Stomach (tissue), 9 donors: ENCODE measurements around the gene CELF2. TPM values are rescaled to one million over a fixed set of nuclear protein-coding genes. Genes with fewer than 3 reads are reported as not detected.

Experiments used
- DNase-seq, 2 donors: peaks; one replicate each; pipeline versions ENCODE4 v3.0.0 to v3.0.0-alpha.2; 2013 to 2019
- H3K27ac ChIP-seq, 5 donors: fragments of 200-600 bp in 4 of 5; sonication (generic) in 4 of 5; one replicate each; pipeline ENCODE4 v1.5.1; 2013 to 2019; ENCODE audit warnings: mild to moderate bottlenecking in 1 of 5, moderate library complexity in 1 of 5
- H3K27me3 ChIP-seq, 3 donors: fragments of 200-600 bp; sonication (generic); one replicate each; pipeline ENCODE4 v1.5.1; 2017 to 2019; ENCODE audit warnings: mixed run types in 1 of 3
- H3K36me3 ChIP-seq, 4 donors: fragments of 200-600 bp; sonication (generic); 1 replicate in 3 of 4; 2 replicates in 1 of 4; pipeline ENCODE4 v1.5.1; 2016 to 2019
- H3K4me1 ChIP-seq, 4 donors: fragments of 200-600 bp; sonication (generic); one replicate each; pipeline ENCODE4 v1.5.1; 2016 to 2019
- H3K4me3 ChIP-seq, 4 donors: fragments of 200-600 bp; sonication (generic) in 3 of 4; one replicate each; pipeline ENCODE4 v1.5.1; 2016 to 2019; ENCODE audit warnings: mild to moderate bottlenecking in 1 of 4
- H3K9me3 ChIP-seq, 4 donors: fragments of 200-600 bp; sonication (generic); one replicate each; pipeline ENCODE4 v1.5.1; 2016 to 2019
- EP300 ChIP-seq: sonication (generic); formaldehyde crosslinking; IDR thresholded peaks from one replicate; pipeline ENCODE4 v1.6.1; 2017; ENCODE audit warnings: antibody characterized with exemption
- POLR2A ChIP-seq, 4 donors: fragments of 450-650 bp; IDR thresholded peaks; one replicate each; pipeline ENCODE4 v1.6.1; 2016; ENCODE audit warnings: antibody characterized with exemption in 4 of 4, control low read depth in 2 of 4, mild to moderate bottlenecking in 1 of 4, moderate library complexity in 1 of 4
- POLR2AphosphoS5 ChIP-seq, 3 donors: sonication (generic); formaldehyde crosslinking; IDR thresholded peaks; one replicate each; pipeline ENCODE4 v1.6.1; 2016; ENCODE audit warnings: antibody characterized with exemption in 3 of 3
- WGBS, 5 donors: extraction: QIAGEN DNeasy Blood & Tissue Kit in 3 of 5; methylation state at CpG; one replicate each; pipeline versions ENCODE4 v1.1.5 to v1.1.7; 2013 to 2018; 5-methylcytosine and 5-hydroxymethylcytosine counted together
- intact Hi-C: fragments of 100-400 bp; cut with DNase I; formaldehyde crosslinking; loops from one replicate; pipeline ENCODE4 v1.15.1; 2023; ENCODE audit warnings: low total_unique reads
- polyA plus RNA-seq, 3 donors: library from polyadenylated mRNA; stranded (reverse); fragments of 200-250 nt; gene quantifications; one replicate each; pipeline ENCODE4 v1.2.3, GENCODE V29; 2013
- total RNA-seq, 5 donors: library from RNA; depleted of rRNA; stranded (reverse); fragments of >200 nt; gene quantifications; one replicate each; pipeline versions ENCODE4 v1.1.0 to v1.2.3, GENCODE V29; 2014 to 2016
- TF ChIP-seq, protein P1 (sequence below), 7 experiments: fragments of 450-650 bp in 4 of 7; fragments of 200-600 bp in 3 of 7; sonication (generic) in 3 of 7; IDR thresholded peaks; one replicate each; pipeline ENCODE4 v1.5.1; 2016 to 2019; ENCODE audit warnings: antibody characterized with exemption in 7 of 7, control low read depth in 2 of 7, mild to moderate bottlenecking in 1 of 7
- donor health status: healthy with polysubstance abuse.
- donor health status: Bipolar disorder and iron deficiency.
- donor health status: healthy.

Gene CELF2
- total and polyA plus RNA-seq, 8 donors = 3.9 to 65.3 (median 36.1) TPM

DNA sequence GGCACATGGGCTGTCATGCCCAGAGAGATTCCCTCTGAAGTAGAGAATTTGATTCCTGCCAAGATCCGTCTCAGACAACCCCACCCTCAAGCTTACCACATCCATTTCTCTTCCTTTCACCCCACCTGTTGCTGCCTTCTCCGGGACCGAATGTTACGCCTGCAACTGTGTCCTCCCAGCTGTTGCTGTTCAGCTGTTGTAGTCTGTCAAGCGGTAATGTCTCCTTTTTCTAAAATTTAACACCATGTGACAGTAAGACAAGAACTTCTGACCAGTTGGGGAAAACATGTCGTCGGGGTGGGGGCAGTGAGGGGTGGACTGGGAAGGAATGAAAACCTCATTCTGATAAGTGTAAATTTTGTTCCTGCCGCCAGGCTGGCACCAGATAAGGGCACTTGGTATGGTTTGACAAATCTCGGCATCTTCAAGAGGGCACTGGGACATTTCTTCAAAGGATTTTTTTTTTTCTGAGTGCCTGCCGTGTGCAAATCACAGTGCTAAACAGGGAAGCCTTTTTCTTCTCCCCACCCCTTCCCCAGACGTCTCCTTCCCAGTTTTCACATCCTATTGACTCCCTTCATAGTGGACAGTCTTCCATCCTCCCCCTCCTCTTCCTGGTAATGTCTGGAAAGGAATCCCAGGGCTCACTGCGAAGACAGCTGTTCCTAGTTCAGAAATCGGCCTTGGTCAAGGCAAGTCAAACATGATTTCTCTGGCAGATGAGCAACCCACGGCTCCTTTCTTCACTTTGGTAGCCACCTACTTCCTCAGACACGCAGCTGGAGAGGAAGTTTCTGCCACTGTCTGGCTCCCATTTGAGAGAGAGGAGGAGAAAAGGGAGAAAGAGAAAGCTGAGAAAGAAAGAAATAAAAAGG, 5.0 kb upstream of the CELF2 start:
- intact Hi-C loops = no loop called here

DNA sequence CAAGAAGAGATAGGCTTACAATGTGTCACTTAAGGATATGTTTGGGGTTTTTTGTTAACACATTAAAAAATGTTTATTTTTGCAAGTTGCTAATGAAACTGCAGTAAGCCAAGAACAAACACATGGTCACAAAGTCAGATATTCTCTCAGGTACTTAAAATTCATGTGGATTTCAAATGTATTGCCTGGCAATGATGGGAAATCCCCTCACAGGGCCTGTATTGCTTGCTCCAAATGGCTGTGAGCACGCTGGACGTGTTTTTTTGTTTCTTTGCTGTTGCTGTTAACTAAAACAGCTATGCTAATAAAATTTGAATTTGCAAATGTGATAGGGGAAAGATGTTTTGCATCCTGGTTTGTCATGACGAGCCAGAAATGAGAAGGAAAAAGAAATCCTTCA, 3.8 kb upstream of the CELF2 start:
- Histone ChIP-seq H3K9me3 (no peaks in the 10 kb centered on the region), H3K4me1 (peaks cover 4 to 15% (median 11%) of the 10 kb centered on the region in 4 donors), H3K36me3 (no peaks in the 10 kb centered on the region), H3K4me3 (no peak overlapping the region), H3K27ac (no peak overlapping the region), H3K27me3 (peaks cover 0 to 25% (median 15%) of the 10 kb centered on the region in 3 donors)
- intact Hi-C loops = no loop called here
- no peak for DNase-seq
- 76 to 84% (median 80%) methylated on average over 3 of the region's 3 CpGs for WGBS, 5 donors
- no peak for TF ChIP-seq POLR2A (IDR thresholded peaks at IDR 0.05)
- TF ChIP-seq POLR2AphosphoS5 (IDR thresholded peaks at IDR 0.05) = no peak
- TF ChIP-seq, protein P1, sequence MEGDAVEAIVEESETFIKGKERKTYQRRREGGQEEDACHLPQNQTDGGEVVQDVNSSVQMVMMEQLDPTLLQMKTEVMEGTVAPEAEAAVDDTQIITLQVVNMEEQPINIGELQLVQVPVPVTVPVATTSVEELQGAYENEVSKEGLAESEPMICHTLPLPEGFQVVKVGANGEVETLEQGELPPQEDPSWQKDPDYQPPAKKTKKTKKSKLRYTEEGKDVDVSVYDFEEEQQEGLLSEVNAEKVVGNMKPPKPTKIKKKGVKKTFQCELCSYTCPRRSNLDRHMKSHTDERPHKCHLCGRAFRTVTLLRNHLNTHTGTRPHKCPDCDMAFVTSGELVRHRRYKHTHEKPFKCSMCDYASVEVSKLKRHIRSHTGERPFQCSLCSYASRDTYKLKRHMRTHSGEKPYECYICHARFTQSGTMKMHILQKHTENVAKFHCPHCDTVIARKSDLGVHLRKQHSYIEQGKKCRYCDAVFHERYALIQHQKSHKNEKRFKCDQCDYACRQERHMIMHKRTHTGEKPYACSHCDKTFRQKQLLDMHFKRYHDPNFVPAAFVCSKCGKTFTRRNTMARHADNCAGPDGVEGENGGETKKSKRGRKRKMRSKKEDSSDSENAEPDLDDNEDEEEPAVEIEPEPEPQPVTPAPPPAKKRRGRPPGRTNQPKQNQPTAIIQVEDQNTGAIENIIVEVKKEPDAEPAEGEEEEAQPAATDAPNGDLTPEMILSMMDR (IDR thresholded peaks at IDR 0.05) = no peak
- TF ChIP-seq EP300 = no peak

More for the DNA sequence above, 5.0 kb upstream of the CELF2 start:
- TF ChIP-seq POLR2A (IDR thresholded peaks at IDR 0.05) (no peak), POLR2AphosphoS5 (IDR thresholded peaks at IDR 0.05) (no peak), EP300 (no peak)
- TF ChIP-seq, protein P1 (IDR thresholded peaks at IDR 0.05) = no peak
- DNase-seq = no peak
- H3K27ac ChIP-seq = peak overlapping the region in 2 of 5 donors; percentile 26 to 49
- H3K4me3 ChIP-seq = no peak overlapping the region
- no peaks in the 10 kb centered on the region for H3K9me3 ChIP-seq
- H3K36me3 ChIP-seq = no peaks in the 10 kb centered on the region
- peaks cover 0 to 8% (median 3%) of the 10 kb centered on the region in 4 donors for H3K4me1 ChIP-seq
- peaks cover 0 to 20% (median 6%) of the 10 kb centered on the region in 3 donors for H3K27me3 ChIP-seq
- WGBS, 5 donors = 50 to 64% (median 58%) methylated on average over 15 of the region's 15 CpGs

DNA sequence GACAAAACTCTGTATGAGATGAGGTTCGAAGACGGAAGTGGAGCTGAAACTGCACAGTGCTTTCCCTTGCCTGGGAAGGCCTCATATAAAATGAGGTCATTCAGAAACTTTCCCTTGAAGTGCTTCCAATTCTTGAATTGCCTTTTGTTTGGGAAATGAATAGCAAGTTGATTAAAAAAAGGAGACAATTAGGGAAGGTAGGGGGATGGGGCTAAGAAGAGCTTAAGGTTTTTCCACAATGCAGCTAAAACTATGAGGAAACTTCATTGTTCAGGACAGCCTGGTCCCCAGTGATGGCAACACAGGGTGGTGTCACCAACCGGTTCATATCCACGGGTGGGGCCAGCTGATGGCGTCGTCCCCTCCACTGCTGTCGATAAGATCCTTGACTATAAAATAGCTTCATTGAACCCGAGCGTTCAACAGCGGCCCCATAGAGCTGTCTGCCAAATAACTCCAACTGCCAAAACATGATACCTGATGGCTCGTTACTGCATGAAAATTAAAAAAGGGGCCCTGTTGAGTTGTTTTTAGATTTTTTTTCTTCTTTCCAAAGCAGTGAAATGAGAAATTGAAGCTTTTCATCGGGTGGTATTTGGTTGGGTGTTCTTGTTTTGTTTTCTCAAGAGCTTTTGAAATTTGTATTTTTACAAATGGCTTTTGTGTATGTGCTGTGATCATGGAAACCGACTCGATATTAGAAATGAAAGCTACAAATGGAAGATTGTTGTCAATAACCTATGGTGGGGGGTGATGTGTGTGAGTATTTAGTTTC, 2.8 kb upstream of the CELF2 start:
- intact Hi-C loops = no loop called here
- Histone ChIP-seq H3K4me3 (no peak overlapping the region), H3K9me3 (no peaks in the 10 kb centered on the region), H3K27me3 (peaks cover 0 to 33% (median 23%) of the 10 kb centered on the region in 3 donors), H3K36me3 (no peaks in the 10 kb centered on the region), H3K4me1 (peaks cover 6 to 22% (median 15%) of the 10 kb centered on the region in 4 donors), H3K27ac (no peak overlapping the region)
- DNase-seq = peak in 1 of 2 donors; percentile 58
- WGBS, 5 donors = 73 to 86% (median 80%) methylated on average over 14 of the region's 14 CpGs
- TF ChIP-seq, protein P1 (IDR thresholded peaks at IDR 0.05) = no peak
- no peak for TF ChIP-seq POLR2A (IDR thresholded peaks at IDR 0.05)
- no peak for TF ChIP-seq EP300
- no peak for TF ChIP-seq POLR2AphosphoS5 (IDR thresholded peaks at IDR 0.05)

DNA sequence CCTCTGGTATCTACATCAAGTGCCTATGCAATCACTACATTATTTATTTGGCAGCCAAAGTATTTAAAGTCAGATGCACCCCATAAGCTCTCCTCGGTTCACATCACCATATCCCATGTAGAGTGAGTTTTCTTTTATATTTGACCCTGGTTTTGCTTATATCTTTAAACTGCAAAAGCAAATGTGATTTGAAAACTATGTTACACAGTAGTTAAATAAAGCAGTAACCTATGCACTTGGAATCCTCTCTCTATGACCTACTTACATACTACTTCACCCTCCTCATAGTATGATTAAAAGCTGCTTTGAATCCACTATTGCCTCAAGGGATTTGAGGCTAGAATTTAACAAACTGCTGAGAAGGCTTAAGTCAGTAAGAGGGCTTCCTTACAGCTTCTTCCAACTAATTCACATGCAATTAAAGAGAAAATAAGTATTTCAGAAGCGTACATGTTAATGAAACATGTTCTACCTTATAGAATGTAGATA, 2.2 kb upstream of the CELF2 start:
- Histone ChIP-seq H3K27ac (no peak overlapping the region), H3K36me3 (no peaks in the 10 kb centered on the region), H3K9me3 (no peaks in the 10 kb centered on the region), H3K27me3 (peaks cover 0 to 39% (median 23%) of the 10 kb centered on the region in 3 donors), H3K4me1 (peaks cover 6 to 22% (median 15%) of the 10 kb centered on the region in 4 donors), H3K4me3 (no peak overlapping the region)
- 83 to 89% (median 86%) methylated on average over 2 of the region's 2 CpGs for WGBS, 5 donors
- TF ChIP-seq EP300 = no peak
- no peak for TF ChIP-seq POLR2AphosphoS5 (IDR thresholded peaks at IDR 0.05)
- no peak for TF ChIP-seq POLR2A (IDR thresholded peaks at IDR 0.05)
- TF ChIP-seq, protein P1 (IDR thresholded peaks at IDR 0.05) = no peak
- DNase-seq = no peak
- intact Hi-C loops = no loop called here
